ES-I3 (cell line): ENCODE measurements around the gene KCNJ10.

Experiments
- H3K36me3 ChIP-seq: 2 replicates; pipeline ENCODE4 v1.6.1; 2013; ENCODE audit warnings: mild to moderate bottlenecking, low read length, control low read depth, moderate library complexity; ENCODE audit not compliant: insufficient read depth
- H3K4me1 ChIP-seq: 2 replicates; pipeline ENCODE4 v1.6.1; 2013; ENCODE audit warnings: mild to moderate bottlenecking, control low read depth, low read length; ENCODE audit not compliant: insufficient read depth
- H3K9ac ChIP-seq: 2 replicates; pipeline ENCODE4 v1.6.1; 2013; ENCODE audit warnings: low read depth, mild to moderate bottlenecking, low read length, moderate library complexity
- H3K9me3 ChIP-seq: 2 replicates; pipeline ENCODE4 v1.6.1; 2013; ENCODE audit warnings: mild to moderate bottlenecking, low read length, moderate library complexity; ENCODE audit not compliant: control insufficient read depth, insufficient read depth

KCNJ10 gene

GRCh38 chr1:160105155-160105554 is 35.2 kb upstream of the KCNJ10 start:
- H3K36me3 ChIP-seq, result no peaks in the 10 kb centered on the region
- no peak overlapping the region for H3K9ac ChIP-seq
- no peaks in the 10 kb centered on the region for H3K9me3 ChIP-seq
- peaks cover 38% of the 10 kb centered on the region for H3K4me1 ChIP-seq

GRCh38 chr1:160104486-160104885 is 34.5 kb upstream of the KCNJ10 start:
- Histone ChIP-seq H3K36me3 (no peaks in the 10 kb centered on the region), H3K9ac (no peak overlapping the region), H3K9me3 (no peaks in the 10 kb centered on the region), H3K4me1 (peaks cover 32% of the 10 kb centered on the region)

GRCh38 chr1:160103658-160104408 is 33.9 kb upstream of the KCNJ10 start:
- Histone ChIP-seq H3K4me1 (peaks cover 25% of the 10 kb centered on the region), H3K36me3 (no peaks in the 10 kb centered on the region), H3K9ac (no peak overlapping the region), H3K9me3 (no peaks in the 10 kb centered on the region)

GRCh38 chr1:160101717-160102522 is 32.0 kb upstream of the KCNJ10 start:
- no peaks in the 10 kb centered on the region for H3K9me3 ChIP-seq
- peaks cover 30% of the 10 kb centered on the region for H3K4me1 ChIP-seq
- no peak overlapping the region for H3K9ac ChIP-seq

GRCh38 chr1:160101037-160101716 is 31.2 kb upstream of the KCNJ10 start:
- H3K4me1 ChIP-seq, result peaks cover 38% of the 10 kb centered on the region
- no peak overlapping the region for H3K9ac ChIP-seq
- H3K9me3 ChIP-seq, result no peaks in the 10 kb centered on the region
- no peaks in the 10 kb centered on the region for H3K36me3 ChIP-seq

More at GRCh38 chr1:160101717-160102522, 32.0 kb upstream of the KCNJ10 start:
- no peaks in the 10 kb centered on the region for H3K36me3 ChIP-seq

- Histone ChIP-seq H3K9me3 (no peaks in the 10 kb centered on the region), H3K36me3 (no peaks in the 10 kb centered on the region), H3K4me1 (peaks cover 47% of the 10 kb centered on the region), H3K9ac (no peak overlapping the region)
Observed at GRCh38 chr1:160099716-160100375, 29.9 kb upstream of the KCNJ10 start.

GRCh38 chr1:160098852-160099561 is 29.0 kb upstream of the KCNJ10 start:
- Histone ChIP-seq H3K4me1 (peaks cover 42% of the 10 kb centered on the region), H3K9ac (peak overlapping the region; percentile 47), H3K9me3 (no peaks in the 10 kb centered on the region), H3K36me3 (no peaks in the 10 kb centered on the region)

- H3K4me1 ChIP-seq, result peaks cover 34% of the 10 kb centered on the region
Observed at GRCh38 chr1:160097911-160098851, 28.2 kb upstream of the KCNJ10 start, which contains the start of gene IGSF8. Gene IGSF8, minus strand, starts transcription at chr1:160098619. Its CDS starts 147 bp downstream, at chr1:160098472.

GRCh38 chr1:160097151-160097910 is 27.4 kb upstream of the KCNJ10 start:
- Histone ChIP-seq H3K9ac (peak overlapping the region; percentile 78; the same call in 1 of the 2 replicates), H3K4me1 (peaks cover 29% of the 10 kb centered on the region), H3K9me3 (no peaks in the 10 kb centered on the region), H3K36me3 (no peaks in the 10 kb centered on the region)

More at GRCh38 chr1:160097911-160098851, 28.2 kb upstream of the KCNJ10 start, which contains the start of gene IGSF8:
- no peaks in the 10 kb centered on the region for H3K36me3 ChIP-seq
- no peaks in the 10 kb centered on the region for H3K9me3 ChIP-seq
- peak within 1 kb of the TSS; percentile 78 for H3K9ac ChIP-seq

- no peak overlapping the region for H3K9ac ChIP-seq
- H3K4me1 ChIP-seq, result peaks cover 28% of the 10 kb centered on the region
- no peaks in the 10 kb centered on the region for H3K9me3 ChIP-seq
- H3K36me3 ChIP-seq, result no peaks in the 10 kb centered on the region
Observed at GRCh38 chr1:160096274-160097116, 26.5 kb upstream of the KCNJ10 start.

- peak overlapping the region; percentile 16; the same call in 1 of the 2 replicates for H3K9ac ChIP-seq
- H3K9me3 ChIP-seq, result no peaks in the 10 kb centered on the region
- peaks cover 25% of the 10 kb centered on the region for H3K4me1 ChIP-seq
- no peaks in the 10 kb centered on the region for H3K36me3 ChIP-seq
Observed at GRCh38 chr1:160095382-160096105, 25.6 kb upstream of the KCNJ10 start.
